ENCODE data around the gene BSDC1.

GRCh38 chr1:32390904-32391870, 3.1 kb downstream of the BSDC1 start:
- no peak for TF ChIP-seq CTCF (IDR thresholded peaks at IDR 0.05)
- no peak for TF ChIP-seq FOXP4 (CRISPR knock-in tag; IDR thresholded peaks at IDR 0.05)
- TF ChIP-seq, protein P1, sequence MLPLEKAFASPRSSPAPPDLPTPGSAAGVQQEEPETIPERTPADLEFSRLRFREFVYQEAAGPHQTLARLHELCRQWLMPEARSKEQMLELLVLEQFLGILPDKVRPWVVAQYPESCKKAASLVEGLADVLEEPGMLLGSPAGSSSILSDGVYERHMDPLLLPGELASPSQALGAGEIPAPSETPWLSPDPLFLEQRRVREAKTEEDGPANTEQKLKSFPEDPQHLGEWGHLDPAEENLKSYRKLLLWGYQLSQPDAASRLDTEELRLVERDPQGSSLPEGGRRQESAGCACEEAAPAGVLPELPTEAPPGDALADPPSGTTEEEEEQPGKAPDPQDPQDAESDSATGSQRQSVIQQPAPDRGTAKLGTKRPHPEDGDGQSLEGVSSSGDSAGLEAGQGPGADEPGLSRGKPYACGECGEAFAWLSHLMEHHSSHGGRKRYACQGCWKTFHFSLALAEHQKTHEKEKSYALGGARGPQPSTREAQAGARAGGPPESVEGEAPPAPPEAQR (CRISPR knock-in tag; IDR thresholded peaks at IDR 0.05), result no peak
- no peak for TF ChIP-seq ETV6 (CRISPR knock-in tag; IDR thresholded peaks at IDR 0.05)
- TF ChIP-seq TEAD4 (CRISPR knock-in tag; IDR thresholded peaks at IDR 0.05), result no peak
- no peak for TF ChIP-seq IRF2 (CRISPR knock-in tag; IDR thresholded peaks at IDR 0.05; ENCODE audit: borderline replicate concordance, low read depth)
- TF ChIP-seq IRF1 (CRISPR knock-in tag; IDR thresholded peaks at IDR 0.05), result no peak
- TF ChIP-seq, protein P2, sequence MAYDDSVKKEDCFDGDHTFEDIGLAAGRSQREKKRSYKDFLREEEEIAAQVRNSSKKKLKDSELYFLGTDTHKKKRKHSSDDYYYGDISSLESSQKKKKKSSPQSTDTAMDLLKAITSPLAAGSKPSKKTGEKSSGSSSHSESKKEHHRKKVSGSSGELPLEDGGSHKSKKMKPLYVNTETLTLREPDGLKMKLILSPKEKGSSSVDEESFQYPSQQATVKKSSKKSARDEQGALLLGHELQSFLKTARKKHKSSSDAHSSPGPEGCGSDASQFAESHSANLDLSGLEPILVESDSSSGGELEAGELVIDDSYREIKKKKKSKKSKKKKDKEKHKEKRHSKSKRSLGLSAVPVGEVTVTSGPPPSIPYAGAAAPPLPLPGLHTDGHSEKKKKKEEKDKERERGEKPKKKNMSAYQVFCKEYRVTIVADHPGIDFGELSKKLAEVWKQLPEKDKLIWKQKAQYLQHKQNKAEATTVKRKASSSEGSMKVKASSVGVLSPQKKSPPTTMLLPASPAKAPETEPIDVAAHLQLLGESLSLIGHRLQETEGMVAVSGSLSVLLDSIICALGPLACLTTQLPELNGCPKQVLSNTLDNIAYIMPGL (CRISPR knock-in tag; IDR thresholded peaks at IDR 0.05), result no peak
- no peak for TF ChIP-seq KAT7 (CRISPR knock-in tag; IDR thresholded peaks at IDR 0.05; ENCODE audit: borderline replicate concordance)
- TF ChIP-seq ZNF219 (CRISPR knock-in tag; IDR thresholded peaks at IDR 0.05; ENCODE audit: borderline replicate concordance), result no peak
